Endothelial cell of umbilical vein (primary cell): ENCODE results near the gene MGAT1. TPM values are rescaled to one million over a fixed set of nuclear protein-coding genes. Genes with fewer than 3 reads are reported as not detected.
"Not testable (repeated sequence)": the region's sequence is repeated elsewhere in the genome, so short reads cannot be mapped to it uniquely, and the experiment has no call there.

Source experiments
- BruUV-seq: library from RNA; stranded (reverse); fragments of 400-500 nt; replicated peaks from 2 replicates; lab custom pipeline; 2021; lab: Mats Ljungman, UMichigan
- CTCF ChIA-PET: fragments of 300-600, 350-600 bp; sonication (Branson Sonifier 250); formaldehyde crosslinking; loops from one replicate; lab custom pipeline; 2021; ENCODE audit warnings: antibody characterized with exemption, inconsistent platforms; lab: Charles Lee
- POLR2A ChIA-PET: fragments of 300-600, 350-600 bp; sonication (Branson Sonifier 250); formaldehyde crosslinking; loops from one replicate; lab custom pipeline; 2021; ENCODE audit warnings: antibody characterized with exemption, inconsistent platforms; lab: Charles Lee
- DNase-seq: peaks from one replicate; pipeline ENCODE4 v3.0.0-alpha.2; 2011; ENCODE audit warnings: low read depth, low spot score
- FAIRE-seq: peaks from 2 replicates; lab custom pipeline; 2011; peaks lifted over from hg19 to GRCh38; lab: Jason Lieb, UNC
- H2AFZ ChIP-seq: 2 replicates; pipeline ENCODE4 v1.6.0; 2012; ENCODE audit warnings: low read depth, low read length, control low read depth, inconsistent platforms
- H3K27ac ChIP-seq: 2 replicates; pipeline ENCODE4 v1.5.1; 2011; ENCODE audit warnings: low read depth, mild to moderate bottlenecking, control low read depth, low read length, moderate library complexity; ENCODE audit not compliant: insufficient read depth
- H3K27me3 ChIP-seq, 2 experiments: 2 replicates each; pipeline versions ENCODE4 v1.6.0 to v1.6.1; 2011; ENCODE audit warnings: low read length in 2 of 2, mixed read lengths in 1 of 2; ENCODE audit not compliant: control insufficient read depth in 2 of 2, insufficient read depth in 2 of 2
- H3K36me3 ChIP-seq, 2 experiments: 2 replicates in 1 of 2; 3 replicates in 1 of 2; pipeline ENCODE4 v1.5.1; 2011; ENCODE audit warnings: low read length in 2 of 2, mild to moderate bottlenecking in 1 of 2, moderate library complexity in 1 of 2; ENCODE audit not compliant: control insufficient read depth in 2 of 2, insufficient read depth in 2 of 2; ENCODE audit errors: extremely low read depth in 1 of 2
- H3K4me1 ChIP-seq: 3 replicates; pipeline ENCODE4 v1.5.1; 2011; ENCODE audit warnings: mild to moderate bottlenecking, low read length; ENCODE audit not compliant: control insufficient read depth, insufficient read depth; ENCODE audit errors: extremely low read depth
- H3K4me2 ChIP-seq: 2 replicates; pipeline ENCODE4 v1.6.1; 2011; ENCODE audit warnings: low read length, control low read depth, mixed read lengths; ENCODE audit not compliant: insufficient read depth
- H3K4me3 ChIP-seq, 3 experiments: fragments of 200-600 bp in 1 of 3; sonication (generic), shearing (Covaris generic) in 1 of 3; replicated peaks in 1 of 3; 2 replicates each; pipeline ENCODE4 v1.5.1; 2011 to 2016; ENCODE audit warnings: control low read depth in 3 of 3, low read length in 3 of 3, mild to moderate bottlenecking in 2 of 3, inconsistent platforms in 1 of 3, low read depth in 1 of 3, moderate library complexity in 1 of 3; ENCODE audit not compliant: insufficient read depth in 1 of 3
- H3K79me2 ChIP-seq: 2 replicates; pipeline ENCODE4 v1.6.0; 2012; ENCODE audit warnings: low read length, inconsistent platforms; ENCODE audit not compliant: control insufficient read depth, insufficient read depth
- H3K9ac ChIP-seq: replicated peaks from 2 replicates; pipeline ENCODE3; 2011; ENCODE audit warnings: low read length, control low read depth; ENCODE audit not compliant: insufficient read depth; ENCODE audit errors: extremely low read depth
- H3K9me1 ChIP-seq: replicated peaks from 3 replicates; pipeline ENCODE4 v1.6.0; 2011; ENCODE audit warnings: mild to moderate bottlenecking, low read length; ENCODE audit not compliant: control insufficient read depth, insufficient read depth; ENCODE audit errors: extremely low read depth
- H3K9me3 ChIP-seq: replicated peaks from 2 replicates; pipeline ENCODE4 v1.5.1; 2012; ENCODE audit warnings: low read length, inconsistent platforms; ENCODE audit not compliant: control insufficient read depth, insufficient read depth
- H4K20me1 ChIP-seq: replicated peaks from 2 replicates; pipeline ENCODE3; 2011; ENCODE audit warnings: mild to moderate bottlenecking, low read length; ENCODE audit not compliant: control insufficient read depth, insufficient read depth; ENCODE audit errors: extremely low read depth
- EZH2 ChIP-seq: IDR thresholded peaks from 2 replicates; pipeline ENCODE4 v1.6.1; 2012; ENCODE audit warnings: borderline replicate concordance, low read depth, mild to moderate bottlenecking, moderate library complexity, low read length, inconsistent platforms; ENCODE audit not compliant: severe bottlenecking
- FOS ChIP-seq: IDR thresholded peaks from 2 replicates; pipeline ENCODE4 v1.6.1; 2011; ENCODE audit warnings: mild to moderate bottlenecking, low read length, moderate library complexity, borderline replicate concordance; ENCODE audit not compliant: insufficient read depth
- GATA2 ChIP-seq: IDR thresholded peaks from 2 replicates; pipeline ENCODE4 v1.7.0; 2011; ENCODE audit warnings: low read depth, mild to moderate bottlenecking, moderate library complexity, mixed read lengths, low read length; ENCODE audit not compliant: insufficient read length, insufficient read depth
- JUN ChIP-seq: IDR thresholded peaks from 2 replicates; pipeline ENCODE4 v1.6.1; 2011; ENCODE audit warnings: borderline replicate concordance, low read depth; ENCODE audit not compliant: insufficient read length, insufficient read depth
- MAX ChIP-seq: IDR thresholded peaks from 2 replicates; pipeline ENCODE4 v1.6.1; 2011; ENCODE audit not compliant: insufficient read depth, insufficient read length
- POLR2A ChIP-seq: IDR thresholded peaks from 2 replicates; pipeline ENCODE4 v1.6.1; 2012; ENCODE audit warnings: low read depth, mild to moderate bottlenecking, control low read depth, low read length
- dilution Hi-C: fragments of 300-500 bp; cut with MboI; formaldehyde crosslinking; loops from one replicate; pipeline ENCODE4 v1.15.0; 2019; ENCODE audit warnings: low sequenced_read_pairs; ENCODE audit not compliant: extremely low pct_ligation_motif_present
- intact Hi-C: fragments of 100-400 bp; cut with micrococcal nuclease; formaldehyde crosslinking; loops from one replicate; pipeline ENCODE4 v1.10.0; 2022
- polyA plus RNA-seq, 4 experiments: library from polyadenylated mRNA; depleted of rRNA in 3 of 4; stranded (reverse) in 3 of 4; unstranded in 1 of 4; fragments of >200 nt; gene quantifications; 2 replicates each; pipeline versions ENCODE4 v1.2.1 to v1.2.3, GENCODE V29; 2011 to 2012; ENCODE audit warnings: missing spikeins in 1 of 4
- total RNA-seq: library from RNA; stranded (reverse); gene quantifications from 2 replicates; pipeline ENCODE4 v1.2.3, GENCODE V29; 2021

Gene MGAT1
- total and polyA plus RNA-seq, 2 donors (not counting 3 experiments of a cell fraction or from before 2014, with no cell fraction given), result 123 to 126 TPM

- Histone ChIP-seq H3K36me3 (no peaks in the 10 kb centered on the region), H4K20me1 (no peaks in the 10 kb centered on the region), H3K4me2 (no peak overlapping the region), H3K9me3 (no peaks in the 10 kb centered on the region), H3K4me3 (no peak overlapping the region), H3K9ac (no peak overlapping the region), H3K4me1 (peaks cover 30% of the 10 kb centered on the region), H3K27ac (no peak overlapping the region), H3K27me3 (no peaks in the 10 kb centered on the region), H2AFZ (no peak overlapping the region), H3K9me1 (no peaks in the 10 kb centered on the region), H3K79me2 (no peaks in the 10 kb centered on the region)
- no TSS peak for BruUV-seq
- intact Hi-C loops (loop anchor here (10.0 kb wide), 1 partner anchor 302 kb away; no protein-coding TSS in a partner anchor), dilution Hi-C loops (no loop called here)
- TF ChIP-seq FOS (no peak), EZH2 (no peak), JUN (no peak), MAX (no peak), POLR2A (no peak), GATA2 (no peak)
- CTCF ChIA-PET, result interaction anchor here (1.1 to 5.0 kb wide), 4 partner anchors 12 to 87 kb away, joined by 3 to 53 read pairs (median 7); no protein-coding TSS in a partner anchor
- DNase-seq (no peak), FAIRE-seq (no peak)
- POLR2A ChIA-PET, result no interaction called here
Observed at GRCh38 chr5:180782748-180783147, 19.9 kb downstream of the MGAT1 start.

DNA sequence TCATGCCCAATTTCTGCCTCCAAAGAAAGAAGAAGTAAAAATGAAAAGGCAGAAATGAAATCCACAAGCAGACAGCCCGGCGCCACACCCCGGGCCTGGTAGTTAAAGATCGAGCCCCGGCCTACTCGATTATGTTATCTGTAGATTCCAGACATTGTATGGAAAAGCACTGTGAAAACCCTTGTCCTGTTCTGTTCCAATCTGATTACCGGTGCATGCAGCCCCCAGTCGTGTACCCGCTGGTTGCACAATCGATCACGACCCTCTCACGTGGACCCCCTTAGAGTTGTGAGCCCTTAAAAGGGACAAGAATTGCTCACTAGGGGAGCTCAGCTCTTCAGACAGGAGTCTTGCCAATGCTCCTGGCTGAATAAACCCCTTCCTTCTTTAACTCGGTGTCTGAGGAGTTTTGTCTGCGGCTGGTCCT, 20.7 kb downstream of the MGAT1 start:
- dilution Hi-C loops, result not testable (repeated sequence)

More for the DNA sequence above, 20.7 kb downstream of the MGAT1 start:
- H2AFZ ChIP-seq, H3K27me3 ChIP-seq, H3K27ac ChIP-seq, FAIRE-seq, H3K9me3 ChIP-seq, H3K4me2 ChIP-seq, H4K20me1 ChIP-seq, POLR2A ChIA-PET, H3K79me2 ChIP-seq, H3K9ac ChIP-seq, DNase-seq, H3K9me1 ChIP-seq, H3K4me3 ChIP-seq, BruUV-seq, H3K36me3 ChIP-seq: not testable (repeated sequence)
- CTCF ChIA-PET, result interaction anchor here (1.1 to 5.0 kb wide), 3 partner anchors 63 to 88 kb away, joined by 3 to 53 read pairs (median 4); no protein-coding TSS in a partner anchor
- H3K4me1 ChIP-seq, result peaks cover 22% of the 10 kb centered on the region
- intact Hi-C loops, result loop anchor here (10.0 kb wide), 1 partner anchor 303 kb away; no protein-coding TSS in a partner anchor
